Measurements from ENCODE around the gene ZNF558.
"Not testable (repeated sequence)": the region's sequence is repeated elsewhere in the genome, so short reads cannot be mapped to it uniquely, and the experiment has no call there.

ZNF558 gene

DNA sequence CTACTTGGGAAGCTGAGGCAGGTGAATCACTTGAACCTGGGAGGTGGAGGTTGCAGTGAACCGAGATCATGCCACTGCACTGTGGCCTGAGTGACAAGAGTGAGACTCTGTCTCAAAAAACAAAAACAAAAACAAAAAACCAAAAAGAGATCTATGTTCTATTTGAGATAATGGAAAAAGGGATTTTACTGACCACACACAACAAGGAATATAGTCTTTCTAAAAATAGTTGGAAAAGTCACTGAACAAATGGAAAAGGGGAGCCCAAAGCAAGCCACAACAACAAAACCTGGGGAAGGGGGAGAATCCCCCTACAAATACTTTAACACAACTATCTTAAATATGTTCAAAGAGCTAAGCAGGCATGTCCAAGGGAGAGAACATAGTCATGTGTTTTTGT is 37.3 kb downstream of the ZNF558 start:
- no peak for DNase-seq

DNA sequence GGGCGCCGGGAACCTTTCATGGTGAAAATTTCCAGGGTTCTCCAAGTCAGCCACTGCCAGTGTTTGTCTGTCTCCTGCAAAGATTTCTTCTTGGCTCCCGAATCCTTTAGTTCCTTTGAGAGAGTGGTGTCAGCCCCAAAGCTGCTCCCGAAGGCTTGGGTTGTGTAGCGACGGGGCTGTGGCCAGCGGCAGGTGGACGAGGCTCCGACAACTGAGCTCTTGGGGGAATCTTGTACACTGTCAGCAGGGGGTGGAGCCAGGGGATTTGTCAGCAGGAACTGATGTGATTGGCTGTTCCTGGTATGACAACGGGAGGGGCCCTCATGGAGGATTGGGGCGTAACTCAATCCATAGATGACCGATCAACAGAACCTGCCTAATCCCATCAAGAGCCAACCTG is 58.5 kb downstream of the ZNF558 start:
- DNase-seq = not testable (repeated sequence)

DNA sequence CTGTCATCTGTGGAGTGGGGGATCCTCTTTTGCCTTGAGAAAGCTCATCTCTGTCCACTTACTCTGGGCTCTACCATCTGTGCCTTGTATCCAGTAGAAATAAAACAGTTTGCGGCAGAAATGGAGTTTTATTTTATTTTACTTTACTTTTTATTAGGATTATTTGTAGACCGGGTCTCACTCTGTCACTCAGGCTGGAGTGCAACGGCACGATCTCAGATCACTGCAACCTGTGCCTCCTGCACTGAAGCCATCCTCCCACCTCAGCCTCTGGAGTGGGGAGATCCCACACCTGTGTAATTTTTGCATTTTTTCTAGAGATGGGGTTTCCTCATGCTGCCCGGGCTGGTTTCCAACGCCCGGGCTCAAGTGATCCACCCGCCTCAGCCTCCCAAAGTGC is 62.8 kb downstream of the ZNF558 start:
- not testable (repeated sequence) for DNase-seq

DNA sequence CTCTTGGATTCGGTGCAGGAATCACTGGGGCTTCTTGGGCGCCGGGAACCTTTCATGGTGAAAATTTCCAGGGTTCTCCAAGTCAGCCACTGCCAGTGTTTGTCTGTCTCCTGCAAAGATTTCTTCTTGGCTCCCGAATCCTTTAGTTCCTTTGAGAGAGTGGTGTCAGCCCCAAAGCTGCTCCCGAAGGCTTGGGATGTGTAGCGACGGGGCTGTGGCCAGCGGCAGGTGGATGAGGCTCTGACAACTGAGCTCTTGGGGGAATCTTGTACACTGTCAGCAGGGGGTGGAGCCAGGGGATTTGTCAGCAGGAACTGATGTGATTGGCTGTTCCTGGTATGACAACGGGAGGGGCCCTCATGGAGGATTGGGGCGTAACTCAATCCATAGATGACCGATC is 64.8 kb downstream of the ZNF558 start:
- DNase-seq = not testable (repeated sequence)

All from NCI-H2227 treated with DMSO at 0.1 percent for 48 hours (cell line).